Prostate gland (tissue), 2 donors: Measurements from ENCODE around the gene HOXA11. TPM values are rescaled to one million over a fixed set of nuclear protein-coding genes. Genes with fewer than 3 reads are reported as not detected.
A peak's percentile ranks its signal among the peaks of the same experiment; 100 is the strongest.

Experiments used
- DNase-seq: peaks from one replicate; pipeline ENCODE4 v3.0.0-alpha.2; 2019; ENCODE audit warnings: low spot score
- H3K27ac ChIP-seq, 2 donors: fragments of 200-600 bp; sonication (generic); 2 replicates each; pipeline ENCODE4 v1.5.1; 2017 to 2019
- H3K27me3 ChIP-seq: fragments of 200-600 bp; sonication (generic); replicated peaks from 2 replicates; pipeline ENCODE4 v1.5.1; 2019; ENCODE audit not compliant: insufficient read depth
- H3K36me3 ChIP-seq, 2 donors: fragments of 200-600 bp; sonication (generic); 1 replicate in 1 of 2; 2 replicates in 1 of 2; pipeline versions ENCODE4 v1.5.1 to v1.8.1; 2017 to 2019
- H3K4me1 ChIP-seq: fragments of 200-600 bp; sonication (generic); replicated peaks from 2 replicates; pipeline ENCODE4 v1.5.1; 2019
- H3K4me3 ChIP-seq, 2 donors: fragments of 200-600 bp; sonication (generic); 2 replicates each; pipeline ENCODE4 v1.5.1; 2017 to 2019
- H3K9me3 ChIP-seq: fragments of 200-600 bp; sonication (generic); 2 replicates; pipeline ENCODE4 v1.5.1; 2017
- CTCF ChIP-seq, 4 experiments: fragments of 200-600 bp in 2 of 4; fragments of 450-650 bp in 2 of 4; sonication (generic) in 2 of 4; IDR thresholded peaks; 1 replicate in 3 of 4; 2 replicates in 1 of 4; pipeline ENCODE4 v1.5.1; 2016 to 2019; ENCODE audit warnings: antibody characterized with exemption in 4 of 4, mild to moderate bottlenecking in 2 of 4, moderate library complexity in 2 of 4
- POLR2A ChIP-seq: fragments of 450-650 bp; IDR thresholded peaks from one replicate; pipeline ENCODE4 v1.6.1; 2016; ENCODE audit warnings: antibody characterized with exemption, mild to moderate bottlenecking
- POLR2AphosphoS5 ChIP-seq: sonication (generic); formaldehyde crosslinking; IDR thresholded peaks from one replicate; pipeline ENCODE4 v1.6.1; 2017; ENCODE audit warnings: antibody characterized with exemption
- WGBS: methylation state at CpG from one replicate; pipeline ENCODE4 v1.1.5; 2018; 5-methylcytosine and 5-hydroxymethylcytosine counted together
- intact Hi-C: fragments of 100-400 bp; cut with DNase I; formaldehyde crosslinking; loops from one replicate; pipeline ENCODE4 v1.14.2; 2022
- total RNA-seq, 2 donors: library from RNA; depleted of rRNA; stranded (reverse); fragments of >200 nt; gene quantifications; one replicate each; pipeline ENCODE4 v1.1.0, GENCODE V29; 2016

HOXA11 gene
- total RNA-seq, 2 donors from 2014 or later, result 8.5 to 9.8 TPM

DNA sequence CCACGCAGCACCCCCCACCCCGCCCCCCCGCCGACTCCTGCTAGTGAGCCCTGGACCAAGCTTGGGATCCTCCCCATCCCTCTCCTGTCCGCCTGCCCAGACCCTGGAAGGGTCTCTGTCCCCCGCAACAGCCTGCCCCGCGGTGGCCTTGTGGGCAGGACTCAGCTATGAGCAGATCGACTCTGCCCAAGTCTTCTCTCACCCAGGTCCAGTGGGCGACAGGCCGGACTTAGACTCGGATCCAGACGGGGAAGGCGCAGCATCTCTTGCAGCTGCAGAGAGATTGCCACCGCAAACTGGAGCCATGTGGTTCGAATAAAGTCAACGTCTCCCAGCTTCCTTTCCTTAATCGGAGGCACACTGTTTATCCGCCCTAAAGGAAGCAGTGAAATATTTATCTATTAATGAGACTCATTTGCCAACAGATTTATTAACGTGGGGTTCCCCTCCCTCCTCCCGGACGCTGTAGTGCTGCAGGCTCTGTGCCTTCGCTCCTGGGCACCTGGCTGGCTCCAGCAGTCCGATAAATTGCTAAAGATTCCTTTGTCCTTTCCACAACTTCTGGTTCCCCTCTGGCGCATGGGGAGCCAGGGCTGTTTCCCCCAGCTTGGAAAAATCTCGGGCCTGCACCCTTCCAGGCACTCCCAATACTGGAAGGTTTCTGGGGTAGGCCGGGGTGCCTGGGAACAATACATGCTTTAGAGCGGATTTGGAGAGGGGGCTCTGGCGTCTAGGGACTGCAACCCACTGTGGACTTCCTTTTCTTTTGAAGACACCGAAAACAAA lies 27.9 kb downstream of the HOXA11 start:
- Histone ChIP-seq H3K4me3 (peak overlapping the region; percentile 51 to 64), H3K27me3 (no peaks in the 10 kb centered on the region), H3K27ac (peak overlapping the region; percentile 79 to 85), H3K9me3 (no peaks in the 10 kb centered on the region), H3K36me3 (no peaks in the 10 kb centered on the region), H3K4me1 (peaks cover 4% of the 10 kb centered on the region)
- intact Hi-C loops, result loop anchor here (10.0 kb wide), 2 partner anchors 1062 to 1292 kb away; no protein-coding TSS in a partner anchor
- DNase-seq, result no peak
- WGBS, result 58% methylated on average over 30 of the region's 30 CpGs
- TF ChIP-seq CTCF (IDR thresholded peaks at IDR 0.05) (no peak), POLR2AphosphoS5 (no peak), POLR2A (no peak)

- peaks cover 4% of the 10 kb centered on the region for H3K4me1 ChIP-seq
- DNase-seq, result no peak
- H3K9me3 ChIP-seq, result no peaks in the 10 kb centered on the region
- H3K36me3 ChIP-seq, result no peaks in the 10 kb centered on the region
- 5% methylated on average over 33 of the region's 33 CpGs for WGBS
- intact Hi-C loops, result loop anchor here (10.0 kb wide), 2 partner anchors 1062 to 1292 kb away; no protein-coding TSS in a partner anchor
- TF ChIP-seq POLR2AphosphoS5 (peak; percentile 54), POLR2A (no peak), CTCF (IDR thresholded peaks at IDR 0.05) (no peak)
- H3K4me3 ChIP-seq, result peak within 1 kb of the TSS; percentile 51 to 64
- peak within 1 kb of the TSS; percentile 79 to 85 for H3K27ac ChIP-seq
- H3K27me3 ChIP-seq, result no peaks in the 10 kb centered on the region
Measured at GRCh38 chr7:27156508-27156898, 28.5 kb downstream of the HOXA11 start, which contains the start of gene HOXA7. HOXA7 (minus strand) TSS chr7:27156675; CDS start chr7:27156545, 130 bp downstream.

DNA sequence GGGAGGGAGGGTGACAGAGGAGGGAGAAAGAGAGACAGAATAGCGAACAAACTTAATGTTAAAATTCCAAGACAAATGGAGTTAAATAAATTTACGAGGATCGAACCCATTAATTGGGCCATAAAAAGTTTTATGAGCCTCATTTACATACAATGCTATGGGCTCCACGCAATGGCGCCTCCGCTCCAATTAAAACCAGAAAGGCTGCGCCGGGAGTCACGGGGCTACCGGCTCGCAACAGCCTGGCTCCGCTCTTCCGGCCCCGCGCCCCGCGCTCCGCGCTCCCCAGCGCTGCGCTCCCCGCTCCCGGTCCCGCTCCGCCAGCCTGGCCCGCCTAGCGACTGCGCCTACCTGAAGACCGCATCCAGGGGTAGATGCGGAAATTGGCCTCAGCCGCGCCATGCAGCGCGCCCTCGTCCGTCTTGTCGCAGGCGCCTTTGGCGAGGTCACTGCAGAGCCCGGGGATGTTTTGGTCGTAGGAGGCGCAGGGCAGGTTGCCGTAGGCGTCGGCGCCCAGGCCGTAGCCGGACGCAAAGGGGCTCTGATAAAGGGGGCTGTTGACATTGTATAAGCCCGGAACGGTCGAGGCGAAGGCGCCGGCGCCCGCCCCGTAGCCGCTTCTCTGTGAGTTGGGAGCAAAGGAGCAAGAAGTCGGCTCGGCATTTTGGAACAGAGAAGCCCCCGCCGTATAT lies 29.1 kb downstream of the HOXA11 start:
- H3K27ac ChIP-seq, result peak overlapping the region; percentile 79 to 85
- no peak for DNase-seq
- TF ChIP-seq POLR2A, result peak; percentile 27
- no peak for TF ChIP-seq CTCF (IDR thresholded peaks at IDR 0.05)
- peaks cover 4% of the 10 kb centered on the region for H3K4me1 ChIP-seq
- H3K27me3 ChIP-seq, result no peaks in the 10 kb centered on the region
- no peaks in the 10 kb centered on the region for H3K9me3 ChIP-seq
- H3K36me3 ChIP-seq, result no peaks in the 10 kb centered on the region
- intact Hi-C loops, result loop anchor here (10.0 kb wide), 2 partner anchors 1061 to 1291 kb away; no protein-coding TSS in a partner anchor
- WGBS, result under 1% methylated on average over 63 of the region's 63 CpGs
- peak overlapping the region; percentile 51 to 64 for H3K4me3 ChIP-seq

DNA sequence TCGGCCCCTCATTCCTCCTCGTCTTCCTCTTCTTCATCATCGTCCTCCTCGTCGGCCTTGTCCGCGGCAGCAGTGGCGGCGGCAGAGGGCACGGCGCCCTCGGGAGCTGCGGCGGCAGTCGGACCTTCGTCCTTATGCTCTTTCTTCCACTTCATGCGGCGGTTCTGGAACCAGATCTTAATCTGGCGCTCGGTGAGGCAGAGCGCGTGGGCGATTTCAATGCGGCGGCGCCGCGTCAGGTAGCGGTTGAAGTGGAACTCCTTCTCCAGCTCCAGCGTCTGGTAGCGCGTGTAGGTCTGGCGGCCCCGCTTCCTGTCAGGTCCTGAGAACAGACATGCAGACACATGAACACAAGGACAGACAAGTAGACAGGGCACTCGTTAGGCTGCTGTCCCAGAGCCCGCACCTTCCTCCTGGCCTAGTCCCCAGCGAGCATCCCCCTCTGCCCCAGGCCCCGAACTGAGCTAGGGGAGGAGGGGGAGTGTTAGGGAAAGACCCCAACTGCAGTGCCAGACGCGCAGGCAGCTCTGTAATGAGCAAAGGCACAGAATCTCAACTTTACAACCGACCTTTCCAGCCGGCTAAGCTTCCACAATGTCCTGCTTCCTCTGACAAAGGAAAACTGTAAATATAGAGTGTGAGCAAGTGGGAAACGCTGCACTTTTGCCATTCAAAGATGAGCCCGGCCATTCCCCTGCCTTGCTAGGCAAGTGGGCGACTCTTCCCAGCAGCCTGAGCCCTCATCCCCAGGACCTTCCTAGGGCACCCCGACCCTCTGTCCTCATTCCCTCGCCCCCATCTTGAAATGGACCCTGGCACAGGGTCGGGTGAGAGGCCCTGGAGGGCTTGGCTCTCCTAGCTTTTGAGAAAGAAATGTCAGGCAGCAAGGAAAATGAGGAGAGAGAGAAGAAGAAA lies 29.9 kb downstream of the HOXA11 start:
- peaks cover 4% of the 10 kb centered on the region for H3K4me1 ChIP-seq
- no peaks in the 10 kb centered on the region for H3K27me3 ChIP-seq
- TF ChIP-seq POLR2AphosphoS5 (no peak), CTCF (IDR thresholded peaks at IDR 0.05) (no peak), POLR2A (no peak)
- no peak for DNase-seq
- no peaks in the 10 kb centered on the region for H3K9me3 ChIP-seq
- intact Hi-C loops, result loop anchor here (5.0 to 10.0 kb wide), 3 partner anchors 953 to 1290 kb away; partner anchors contain the start of genes CBX3 and HNRNPA2B1
- WGBS, result 59% methylated on average over 48 of the region's 48 CpGs
- H3K36me3 ChIP-seq, result no peaks in the 10 kb centered on the region
- peak overlapping the region; percentile 79 to 85 for H3K27ac ChIP-seq
- peak overlapping the region; percentile 51 to 64 for H3K4me3 ChIP-seq
